T-helper 1 cell treated with Interleukin-12 subunit alpha and Interleukin-12 subunit beta and Interleukin-4 antibody, amounts not matched to agents 30 μg/mL and 1 μg/mL, for 36 hours (primary cell): ENCODE results near the gene BLOC1S2.
A peak's percentile ranks its signal among the peaks of the same experiment; 100 is the strongest.

Source experiments
- H3K27ac Mint-ChIP-seq: one replicate; pipeline ENCODE4 v1.8.0; 2021; ENCODE audit warnings: mild to moderate bottlenecking, mixed read lengths
- H3K27me3 Mint-ChIP-seq: one replicate; pipeline ENCODE4 v1.8.0; 2021; ENCODE audit warnings: low read depth, mixed read lengths
- H3K36me3 Mint-ChIP-seq: one replicate; pipeline ENCODE4 v1.8.0; 2021; ENCODE audit warnings: low read depth, mixed read lengths
- H3K4me1 Mint-ChIP-seq: one replicate; pipeline ENCODE4 v1.8.0; 2021; ENCODE audit warnings: low read depth, mixed read lengths
- H3K4me3 Mint-ChIP-seq: one replicate; pipeline ENCODE4 v1.8.0; 2021; ENCODE audit warnings: mild to moderate bottlenecking, moderate library complexity, mixed read lengths
- H3K9me3 Mint-ChIP-seq: one replicate; pipeline ENCODE4 v1.8.0; 2021; ENCODE audit warnings: mixed read lengths

The BLOC1S2 gene

DNA sequence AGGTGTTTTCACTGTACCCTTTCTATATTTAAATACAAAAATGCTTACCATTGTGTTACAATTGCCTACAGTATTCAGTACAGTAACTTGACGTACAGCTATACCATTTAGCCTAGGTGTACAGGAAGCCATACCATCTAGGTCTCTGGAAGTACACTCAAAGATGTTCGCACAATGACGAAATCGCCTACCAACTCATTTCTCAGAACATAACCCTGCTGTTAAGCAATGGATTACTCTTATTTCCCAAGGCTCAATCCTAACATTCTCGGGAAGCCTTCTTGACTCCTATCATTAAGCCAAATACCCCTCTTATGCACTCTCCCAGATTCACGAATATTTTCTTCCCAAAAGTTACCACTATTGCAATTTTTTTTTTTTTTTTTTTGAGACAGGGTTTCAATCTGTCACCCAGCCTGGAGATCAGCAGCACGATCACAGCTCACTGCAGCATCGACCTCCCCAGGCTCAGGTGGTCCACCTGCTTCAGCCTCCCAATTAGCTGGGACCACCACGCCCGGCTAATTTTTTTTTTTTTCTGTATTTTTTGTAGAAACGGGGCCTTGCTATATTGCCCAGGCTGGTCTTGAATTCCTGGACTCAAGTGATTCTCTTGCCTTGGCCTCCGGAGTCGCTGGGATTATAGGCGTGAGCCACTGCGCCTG is 20.5 kb downstream of the BLOC1S2 start:
- no peaks in the 10 kb centered on the region for H3K9me3 Mint-ChIP-seq
- H3K4me3 Mint-ChIP-seq: peak overlapping the region; percentile 100
- peak overlapping the region; percentile 52 for H3K27ac Mint-ChIP-seq
- peaks cover 17% of the 10 kb centered on the region for H3K4me1 Mint-ChIP-seq
- no peaks in the 10 kb centered on the region for H3K27me3 Mint-ChIP-seq
- peaks cover 11% of the 10 kb centered on the region for H3K36me3 Mint-ChIP-seq

- Mint-ChIP-seq H3K9me3 (no peaks in the 10 kb centered on the region), H3K4me1 (no peaks in the 10 kb centered on the region), H3K27ac (no peak overlapping the region), H3K4me3 (no peak overlapping the region), H3K27me3 (no peaks in the 10 kb centered on the region), H3K36me3 (peaks cover 46% of the 10 kb centered on the region)
These were observed 32.3 kb downstream of the BLOC1S2 start for GRCh38 chr10:100254191-100254590.

DNA sequence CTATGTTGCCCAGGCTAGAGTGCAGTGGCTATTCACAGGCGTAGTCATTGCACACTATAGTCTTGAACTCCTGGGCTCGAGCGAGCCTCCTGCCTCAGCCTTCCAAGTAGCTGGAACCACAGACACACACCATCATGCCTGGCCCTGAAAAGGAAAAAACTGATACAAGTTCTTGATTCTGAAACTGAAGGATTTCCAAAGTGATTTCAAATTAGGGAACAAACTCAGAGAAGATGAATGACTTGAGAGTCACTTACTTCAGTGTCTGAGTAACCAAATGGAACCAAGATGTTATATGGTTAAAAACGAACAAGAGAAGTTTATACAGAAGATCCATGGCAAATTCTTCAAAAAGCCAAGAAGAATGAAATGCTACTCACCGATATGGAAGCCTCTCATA is 33.4 kb downstream of the BLOC1S2 start:
- Mint-ChIP-seq H3K4me1 (no peaks in the 10 kb centered on the region), H3K4me3 (no peak overlapping the region), H3K27me3 (no peaks in the 10 kb centered on the region), H3K36me3 (peaks cover 44% of the 10 kb centered on the region), H3K9me3 (no peaks in the 10 kb centered on the region), H3K27ac (no peak overlapping the region)

- Mint-ChIP-seq H3K9me3 (no peaks in the 10 kb centered on the region), H3K4me1 (no peaks in the 10 kb centered on the region), H3K36me3 (peaks cover 39% of the 10 kb centered on the region), H3K4me3 (no peak overlapping the region), H3K27me3 (no peaks in the 10 kb centered on the region), H3K27ac (no peak overlapping the region)
These were observed 37.7 kb downstream of the BLOC1S2 start for GRCh38 chr10:100248820-100249219.

- H3K36me3 Mint-ChIP-seq: peaks cover 46% of the 10 kb centered on the region
- no peaks in the 10 kb centered on the region for H3K9me3 Mint-ChIP-seq
- H3K4me1 Mint-ChIP-seq: no peaks in the 10 kb centered on the region
- no peak overlapping the region for H3K27ac Mint-ChIP-seq
- no peaks in the 10 kb centered on the region for H3K27me3 Mint-ChIP-seq
- H3K4me3 Mint-ChIP-seq: no peak overlapping the region
These were observed 40.8 kb downstream of the BLOC1S2 start for GRCh38 chr10:100245484-100246220.

DNA sequence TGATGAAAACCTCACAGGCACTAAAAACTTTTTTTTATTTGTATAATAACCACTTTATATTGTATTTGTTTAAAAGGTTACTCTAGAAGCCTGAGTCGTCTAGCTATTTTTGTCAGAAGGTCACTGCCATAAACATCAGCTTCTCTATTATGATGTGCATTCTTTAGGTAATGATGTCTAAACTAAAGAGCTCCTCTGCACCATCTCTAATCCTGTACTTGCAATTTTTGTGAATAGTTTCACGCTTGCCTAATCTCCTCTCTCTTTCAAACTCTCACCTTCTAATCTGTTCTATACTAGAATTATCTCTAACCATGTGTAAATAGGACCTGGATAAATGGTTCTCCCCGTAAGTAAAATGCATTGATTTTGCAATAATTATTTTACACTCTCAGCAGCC is 46.6 kb downstream of the BLOC1S2 start:
- no peak overlapping the region for H3K4me3 Mint-ChIP-seq

GRCh38 chr10:100238429-100238828 is 48.1 kb downstream of the BLOC1S2 start:
- no peaks in the 10 kb centered on the region for H3K9me3 Mint-ChIP-seq
- peaks cover 4% of the 10 kb centered on the region for H3K4me1 Mint-ChIP-seq
- no peak overlapping the region for H3K4me3 Mint-ChIP-seq
- no peaks in the 10 kb centered on the region for H3K27me3 Mint-ChIP-seq
- no peak overlapping the region for H3K27ac Mint-ChIP-seq
- peaks cover 39% of the 10 kb centered on the region for H3K36me3 Mint-ChIP-seq

More for the DNA sequence above, 46.6 kb downstream of the BLOC1S2 start:
- no peak overlapping the region for H3K27ac Mint-ChIP-seq
- peaks cover 41% of the 10 kb centered on the region for H3K36me3 Mint-ChIP-seq
- H3K9me3 Mint-ChIP-seq: no peaks in the 10 kb centered on the region
- H3K4me1 Mint-ChIP-seq: peaks cover 4% of the 10 kb centered on the region
- H3K27me3 Mint-ChIP-seq: no peaks in the 10 kb centered on the region

DNA sequence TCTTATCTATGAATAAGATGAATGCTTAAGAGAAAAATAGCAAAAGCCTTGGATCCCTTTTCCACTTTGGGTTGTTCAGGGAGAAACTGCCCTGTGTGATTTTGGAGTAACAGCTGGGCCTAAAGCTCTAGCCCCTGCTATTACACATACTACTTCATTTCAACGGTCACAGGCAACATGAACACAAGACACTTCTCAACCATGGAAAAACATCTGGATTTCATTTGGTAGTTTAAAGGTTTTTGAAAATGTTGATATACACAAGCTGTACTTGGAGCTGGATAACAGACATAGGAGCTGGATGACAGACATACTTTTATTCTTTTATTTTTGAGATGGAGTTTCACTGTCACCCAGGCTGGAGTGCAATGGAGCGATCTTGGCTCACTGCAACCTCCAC is 54.4 kb downstream of the BLOC1S2 start:
- peaks cover 22% of the 10 kb centered on the region for H3K36me3 Mint-ChIP-seq
- H3K4me3 Mint-ChIP-seq: no peak overlapping the region
- H3K27ac Mint-ChIP-seq: no peak overlapping the region
- H3K27me3 Mint-ChIP-seq: no peaks in the 10 kb centered on the region
- peaks cover 4% of the 10 kb centered on the region for H3K9me3 Mint-ChIP-seq
- peaks cover 19% of the 10 kb centered on the region for H3K4me1 Mint-ChIP-seq

DNA sequence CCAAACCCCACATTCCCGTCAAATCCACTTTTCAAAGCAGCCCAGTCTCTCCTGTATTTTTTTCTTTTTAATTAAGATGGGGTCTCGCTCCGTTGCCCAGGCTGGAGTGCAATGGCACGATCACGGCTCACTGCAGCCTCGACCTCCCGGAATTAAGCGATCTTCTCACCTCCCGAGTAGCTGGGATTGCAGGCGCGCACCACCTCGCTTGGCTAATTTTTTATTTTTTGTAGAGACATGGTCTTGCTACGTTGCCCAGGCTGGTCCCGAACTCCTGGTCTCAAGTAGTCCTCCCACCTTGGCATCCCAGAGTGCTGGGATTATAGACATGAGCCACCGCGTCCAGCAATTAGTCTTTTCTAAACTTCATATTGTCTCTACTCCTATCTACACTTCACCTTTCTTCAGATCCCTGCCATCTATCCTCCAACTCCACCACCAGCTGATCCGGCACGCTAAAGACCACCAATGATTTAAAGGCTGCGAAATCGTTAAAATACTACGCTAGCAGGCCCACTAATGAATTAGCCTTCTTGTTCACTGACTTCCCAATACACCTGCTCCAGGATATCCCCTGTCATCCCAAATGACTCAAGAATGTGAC is 56.6 kb downstream of the BLOC1S2 start:
- H3K4me1 Mint-ChIP-seq: peaks cover 26% of the 10 kb centered on the region
- H3K36me3 Mint-ChIP-seq: peaks cover 20% of the 10 kb centered on the region
- H3K9me3 Mint-ChIP-seq: peaks cover 4% of the 10 kb centered on the region
- peak overlapping the region; percentile 89 for H3K27ac Mint-ChIP-seq
- H3K27me3 Mint-ChIP-seq: no peaks in the 10 kb centered on the region
- peak overlapping the region; percentile 78 for H3K4me3 Mint-ChIP-seq

GRCh38 chr10:100223879-100224278 is 62.6 kb downstream of the BLOC1S2 start:
- Mint-ChIP-seq H3K9me3 (no peaks in the 10 kb centered on the region), H3K4me1 (peaks cover 16% of the 10 kb centered on the region), H3K36me3 (peaks cover 30% of the 10 kb centered on the region), H3K27ac (no peak overlapping the region), H3K27me3 (no peaks in the 10 kb centered on the region), H3K4me3 (no peak overlapping the region)
